ENCODE results near the gene CRMP1.
"Not testable (repeated sequence)": the region's sequence is repeated elsewhere in the genome, so short reads cannot be mapped to it uniquely, and the experiment has no call there.

The CRMP1 gene

GRCh38 chr4:5839332-5839731 lies 53.6 kb downstream of the CRMP1 start:
- Mint-ChIP-seq H3K36me3 (no peaks in the 10 kb centered on the region), H3K4me3 (no peak overlapping the region), H3K27me3 (no peaks in the 10 kb centered on the region), H3K27ac (no peak overlapping the region), H3K4me1 (ENCODE audit: low read depth) (no peaks in the 10 kb centered on the region), H3K9me3 (ENCODE audit: low read depth) (no peaks in the 10 kb centered on the region)

GRCh38 chr4:5837483-5837882 lies 55.4 kb downstream of the CRMP1 start:
- not testable (repeated sequence) for H3K9me3 Mint-ChIP-seq (ENCODE audit: low read depth); H3K4me3 Mint-ChIP-seq; H3K27ac Mint-ChIP-seq; H3K36me3 Mint-ChIP-seq; H3K4me1 Mint-ChIP-seq (ENCODE audit: low read depth); H3K27me3 Mint-ChIP-seq

- Mint-ChIP-seq H3K27me3 (no peaks in the 10 kb centered on the region), H3K36me3 (no peaks in the 10 kb centered on the region), H3K4me1 (ENCODE audit: low read depth) (no peaks in the 10 kb centered on the region), H3K27ac (no peak overlapping the region), H3K4me3 (no peak overlapping the region), H3K9me3 (ENCODE audit: low read depth) (no peaks in the 10 kb centered on the region)
Measured at GRCh38 chr4:5836943-5837342, 55.9 kb downstream of the CRMP1 start.

- Mint-ChIP-seq H3K36me3 (no peaks in the 10 kb centered on the region), H3K27ac (no peak overlapping the region), H3K27me3 (no peaks in the 10 kb centered on the region), H3K4me1 (ENCODE audit: low read depth) (no peaks in the 10 kb centered on the region), H3K9me3 (ENCODE audit: low read depth) (no peaks in the 10 kb centered on the region), H3K4me3 (no peak overlapping the region)
Measured at GRCh38 chr4:5828005-5828391, 64.9 kb downstream of the CRMP1 start.

GRCh38 chr4:5827108-5828004 lies 65.5 kb downstream of the CRMP1 start:
- Mint-ChIP-seq H3K4me3 (no peak overlapping the region), H3K9me3 (ENCODE audit: low read depth) (no peaks in the 10 kb centered on the region), H3K4me1 (ENCODE audit: low read depth) (no peaks in the 10 kb centered on the region), H3K27me3 (no peaks in the 10 kb centered on the region), H3K36me3 (no peaks in the 10 kb centered on the region), H3K27ac (no peak overlapping the region)

GRCh38 chr4:5826437-5827107 lies 66.3 kb downstream of the CRMP1 start:
- H3K27ac Mint-ChIP-seq: no peak overlapping the region
- no peaks in the 10 kb centered on the region for H3K4me1 Mint-ChIP-seq (ENCODE audit: low read depth)
- H3K27me3 Mint-ChIP-seq: no peaks in the 10 kb centered on the region
- no peaks in the 10 kb centered on the region for H3K9me3 Mint-ChIP-seq (ENCODE audit: low read depth)
- H3K36me3 Mint-ChIP-seq: no peaks in the 10 kb centered on the region
- H3K4me3 Mint-ChIP-seq: no peak overlapping the region

GRCh38 chr4:5825321-5826041 lies 67.4 kb downstream of the CRMP1 start:
- no peak overlapping the region for H3K4me3 Mint-ChIP-seq
- no peaks in the 10 kb centered on the region for H3K4me1 Mint-ChIP-seq (ENCODE audit: low read depth)

GRCh38 chr4:5824635-5825034 lies 68.3 kb downstream of the CRMP1 start:
- Mint-ChIP-seq H3K27me3 (no peaks in the 10 kb centered on the region), H3K27ac (no peak overlapping the region), H3K36me3 (no peaks in the 10 kb centered on the region), H3K4me3 (no peak overlapping the region), H3K9me3 (ENCODE audit: low read depth) (no peaks in the 10 kb centered on the region), H3K4me1 (ENCODE audit: low read depth) (no peaks in the 10 kb centered on the region)

More at GRCh38 chr4:5825321-5826041, 67.4 kb downstream of the CRMP1 start:
- H3K27me3 Mint-ChIP-seq: no peaks in the 10 kb centered on the region
- no peaks in the 10 kb centered on the region for H3K36me3 Mint-ChIP-seq
- no peak overlapping the region for H3K27ac Mint-ChIP-seq
- no peaks in the 10 kb centered on the region for H3K9me3 Mint-ChIP-seq (ENCODE audit: low read depth)

GRCh38 chr4:5824227-5824626 lies 68.7 kb downstream of the CRMP1 start:
- H3K27ac Mint-ChIP-seq: no peak overlapping the region
- no peaks in the 10 kb centered on the region for H3K4me1 Mint-ChIP-seq (ENCODE audit: low read depth)
- no peak overlapping the region for H3K4me3 Mint-ChIP-seq
- H3K9me3 Mint-ChIP-seq (ENCODE audit: low read depth): no peaks in the 10 kb centered on the region
- no peaks in the 10 kb centered on the region for H3K27me3 Mint-ChIP-seq
- H3K36me3 Mint-ChIP-seq: no peaks in the 10 kb centered on the region

GRCh38 chr4:5823542-5824211 lies 69.2 kb downstream of the CRMP1 start:
- no peaks in the 10 kb centered on the region for H3K36me3 Mint-ChIP-seq
- H3K27me3 Mint-ChIP-seq: no peaks in the 10 kb centered on the region
- H3K27ac Mint-ChIP-seq: no peak overlapping the region
- H3K4me1 Mint-ChIP-seq (ENCODE audit: low read depth): no peaks in the 10 kb centered on the region
- H3K4me3 Mint-ChIP-seq: no peak overlapping the region
- H3K9me3 Mint-ChIP-seq (ENCODE audit: low read depth): no peaks in the 10 kb centered on the region

GRCh38 chr4:5822619-5823018 lies 70.3 kb downstream of the CRMP1 start:
- Mint-ChIP-seq H3K36me3 (no peaks in the 10 kb centered on the region), H3K4me3 (no peak overlapping the region), H3K4me1 (ENCODE audit: low read depth) (no peaks in the 10 kb centered on the region), H3K27me3 (no peaks in the 10 kb centered on the region), H3K27ac (no peak overlapping the region), H3K9me3 (ENCODE audit: low read depth) (no peaks in the 10 kb centered on the region)

- Mint-ChIP-seq H3K36me3 (no peaks in the 10 kb centered on the region), H3K4me1 (ENCODE audit: low read depth) (no peaks in the 10 kb centered on the region), H3K27ac (no peak overlapping the region), H3K9me3 (ENCODE audit: low read depth) (no peaks in the 10 kb centered on the region), H3K27me3 (no peaks in the 10 kb centered on the region), H3K4me3 (no peak overlapping the region)
Measured at GRCh38 chr4:5821665-5822358, 71.1 kb downstream of the CRMP1 start.

GRCh38 chr4:5816851-5817375 lies 76.0 kb downstream of the CRMP1 start:
- H3K36me3 Mint-ChIP-seq: no peaks in the 10 kb centered on the region
- no peaks in the 10 kb centered on the region for H3K27me3 Mint-ChIP-seq
- no peak overlapping the region for H3K27ac Mint-ChIP-seq

GRCh38 chr4:5816101-5816500 lies 76.8 kb downstream of the CRMP1 start:
- no peaks in the 10 kb centered on the region for H3K27me3 Mint-ChIP-seq
- no peak overlapping the region for H3K27ac Mint-ChIP-seq
- H3K36me3 Mint-ChIP-seq: no peaks in the 10 kb centered on the region
- no peaks in the 10 kb centered on the region for H3K9me3 Mint-ChIP-seq (ENCODE audit: low read depth)
- H3K4me1 Mint-ChIP-seq (ENCODE audit: low read depth): no peaks in the 10 kb centered on the region
- H3K4me3 Mint-ChIP-seq: no peak overlapping the region

More at GRCh38 chr4:5816851-5817375, 76.0 kb downstream of the CRMP1 start:
- Mint-ChIP-seq H3K9me3 (ENCODE audit: low read depth) (no peaks in the 10 kb centered on the region), H3K4me1 (ENCODE audit: low read depth) (no peaks in the 10 kb centered on the region), H3K4me3 (no peak overlapping the region)

All from activated naive CD8-positive, alpha-beta T cell (primary cell).